Endothelial cell of umbilical vein (primary cell): ENCODE measurements around the gene LTBP1. TPM values are rescaled to one million over a fixed set of nuclear protein-coding genes. Genes with fewer than 3 reads are reported as not detected.

Experiments used
- BruUV-seq: library from RNA; stranded (reverse); fragments of 400-500 nt; replicated peaks from 2 replicates; lab custom pipeline; 2021; lab: Mats Ljungman, UMichigan
- CTCF ChIA-PET: fragments of 300-600, 350-600 bp; sonication (Branson Sonifier 250); formaldehyde crosslinking; loops from one replicate; lab custom pipeline; 2021; ENCODE audit warnings: antibody characterized with exemption, inconsistent platforms; lab: Charles Lee
- POLR2A ChIA-PET: fragments of 300-600, 350-600 bp; sonication (Branson Sonifier 250); formaldehyde crosslinking; loops from one replicate; lab custom pipeline; 2021; ENCODE audit warnings: antibody characterized with exemption, inconsistent platforms; lab: Charles Lee
- DNase-seq: peaks from one replicate; pipeline ENCODE4 v3.0.0-alpha.2; 2011; ENCODE audit warnings: low read depth, low spot score
- FAIRE-seq: peaks from 2 replicates; lab custom pipeline; 2011; peaks lifted over from hg19 to GRCh38; lab: Jason Lieb, UNC
- H2AFZ ChIP-seq: 2 replicates; pipeline ENCODE4 v1.6.0; 2012; ENCODE audit warnings: low read depth, low read length, control low read depth, inconsistent platforms
- H3K27ac ChIP-seq: 2 replicates; pipeline ENCODE4 v1.5.1; 2011; ENCODE audit warnings: low read depth, mild to moderate bottlenecking, control low read depth, low read length, moderate library complexity; ENCODE audit not compliant: insufficient read depth
- H3K27me3 ChIP-seq, 2 experiments: 2 replicates each; pipeline versions ENCODE4 v1.6.0 to v1.6.1; 2011; ENCODE audit warnings: low read length in 2 of 2, mixed read lengths in 1 of 2; ENCODE audit not compliant: control insufficient read depth in 2 of 2, insufficient read depth in 2 of 2
- H3K36me3 ChIP-seq, 2 experiments: 2 replicates in 1 of 2; 3 replicates in 1 of 2; pipeline ENCODE4 v1.5.1; 2011; ENCODE audit warnings: low read length in 2 of 2, mild to moderate bottlenecking in 1 of 2, moderate library complexity in 1 of 2; ENCODE audit not compliant: control insufficient read depth in 2 of 2, insufficient read depth in 2 of 2; ENCODE audit errors: extremely low read depth in 1 of 2
- H3K4me1 ChIP-seq: 3 replicates; pipeline ENCODE4 v1.5.1; 2011; ENCODE audit warnings: mild to moderate bottlenecking, low read length; ENCODE audit not compliant: control insufficient read depth, insufficient read depth; ENCODE audit errors: extremely low read depth
- H3K4me2 ChIP-seq: 2 replicates; pipeline ENCODE4 v1.6.1; 2011; ENCODE audit warnings: low read length, control low read depth, mixed read lengths; ENCODE audit not compliant: insufficient read depth
- H3K4me3 ChIP-seq, 3 experiments: fragments of 200-600 bp in 1 of 3; sonication (generic), shearing (Covaris generic) in 1 of 3; replicated peaks in 1 of 3; 2 replicates each; pipeline ENCODE4 v1.5.1; 2011 to 2016; ENCODE audit warnings: control low read depth in 3 of 3, low read length in 3 of 3, mild to moderate bottlenecking in 2 of 3, inconsistent platforms in 1 of 3, low read depth in 1 of 3, moderate library complexity in 1 of 3; ENCODE audit not compliant: insufficient read depth in 1 of 3
- H3K79me2 ChIP-seq: 2 replicates; pipeline ENCODE4 v1.6.0; 2012; ENCODE audit warnings: low read length, inconsistent platforms; ENCODE audit not compliant: control insufficient read depth, insufficient read depth
- H3K9ac ChIP-seq: replicated peaks from 2 replicates; pipeline ENCODE3; 2011; ENCODE audit warnings: low read length, control low read depth; ENCODE audit not compliant: insufficient read depth; ENCODE audit errors: extremely low read depth
- H3K9me1 ChIP-seq: replicated peaks from 3 replicates; pipeline ENCODE4 v1.6.0; 2011; ENCODE audit warnings: mild to moderate bottlenecking, low read length; ENCODE audit not compliant: control insufficient read depth, insufficient read depth; ENCODE audit errors: extremely low read depth
- H3K9me3 ChIP-seq: replicated peaks from 2 replicates; pipeline ENCODE4 v1.5.1; 2012; ENCODE audit warnings: low read length, inconsistent platforms; ENCODE audit not compliant: control insufficient read depth, insufficient read depth
- H4K20me1 ChIP-seq: replicated peaks from 2 replicates; pipeline ENCODE3; 2011; ENCODE audit warnings: mild to moderate bottlenecking, low read length; ENCODE audit not compliant: control insufficient read depth, insufficient read depth; ENCODE audit errors: extremely low read depth
- CTCF ChIP-seq, 2 donors: IDR thresholded peaks; 1 replicate in 1 of 2; 2 replicates in 1 of 2; pipeline ENCODE4 v1.5.1; 2011; ENCODE audit warnings: low read length in 2 of 2, mild to moderate bottlenecking in 2 of 2, moderate library complexity in 2 of 2, control low read depth in 1 of 2, inconsistent platforms in 1 of 2, low read depth in 1 of 2; ENCODE audit not compliant: insufficient read depth in 1 of 2; ENCODE audit errors: extremely low read depth in 1 of 2
- EZH2 ChIP-seq: IDR thresholded peaks from 2 replicates; pipeline ENCODE4 v1.6.1; 2012; ENCODE audit warnings: borderline replicate concordance, low read depth, mild to moderate bottlenecking, moderate library complexity, low read length, inconsistent platforms; ENCODE audit not compliant: severe bottlenecking
- FOS ChIP-seq: IDR thresholded peaks from 2 replicates; pipeline ENCODE4 v1.6.1; 2011; ENCODE audit warnings: mild to moderate bottlenecking, low read length, moderate library complexity, borderline replicate concordance; ENCODE audit not compliant: insufficient read depth
- GATA2 ChIP-seq: IDR thresholded peaks from 2 replicates; pipeline ENCODE4 v1.7.0; 2011; ENCODE audit warnings: low read depth, mild to moderate bottlenecking, moderate library complexity, mixed read lengths, low read length; ENCODE audit not compliant: insufficient read length, insufficient read depth
- JUN ChIP-seq: IDR thresholded peaks from 2 replicates; pipeline ENCODE4 v1.6.1; 2011; ENCODE audit warnings: borderline replicate concordance, low read depth; ENCODE audit not compliant: insufficient read length, insufficient read depth
- MAX ChIP-seq: IDR thresholded peaks from 2 replicates; pipeline ENCODE4 v1.6.1; 2011; ENCODE audit not compliant: insufficient read depth, insufficient read length
- MYC ChIP-seq: IDR thresholded peaks from one replicate; pipeline ENCODE4 v1.6.1; 2011; ENCODE audit warnings: mild to moderate bottlenecking, low read depth, low read length
- POLR2A ChIP-seq: IDR thresholded peaks from 2 replicates; pipeline ENCODE4 v1.6.1; 2012; ENCODE audit warnings: low read depth, mild to moderate bottlenecking, control low read depth, low read length
- POLR2AphosphoS5 ChIP-seq: IDR thresholded peaks from 2 replicates; pipeline ENCODE4 v1.6.1; 2012; ENCODE audit warnings: low read depth, mild to moderate bottlenecking, control low read depth, low read length, moderate library complexity; ENCODE audit not compliant: insufficient read depth
- dilution Hi-C: fragments of 300-500 bp; cut with MboI; formaldehyde crosslinking; loops from one replicate; pipeline ENCODE4 v1.15.0; 2019; ENCODE audit warnings: low sequenced_read_pairs; ENCODE audit not compliant: extremely low pct_ligation_motif_present
- intact Hi-C: fragments of 100-400 bp; cut with micrococcal nuclease; formaldehyde crosslinking; loops from one replicate; pipeline ENCODE4 v1.10.0; 2022
- polyA plus RNA-seq, 4 experiments: library from polyadenylated mRNA; depleted of rRNA in 3 of 4; stranded (reverse) in 3 of 4; unstranded in 1 of 4; fragments of >200 nt; gene quantifications; 2 replicates each; pipeline versions ENCODE4 v1.2.1 to v1.2.3, GENCODE V29; 2011 to 2012; ENCODE audit warnings: missing spikeins in 1 of 4
- total RNA-seq: library from RNA; stranded (reverse); gene quantifications from 2 replicates; pipeline ENCODE4 v1.2.3, GENCODE V29; 2021

Gene LTBP1
- total and polyA plus RNA-seq, 2 donors (not counting 3 experiments of a cell fraction or from before 2014, with no cell fraction given) = 57.4 to 68.2 TPM

- ChIA-PET POLR2A (no interaction called here), CTCF (interaction anchor here (0.6 to 2.5 kb wide), 12 partner anchors 23 to 495 kb away, joined by 3 to 8 read pairs (median 4); no protein-coding TSS in a partner anchor)
- Histone ChIP-seq H3K9ac (no peak overlapping the region), H2AFZ (no peak overlapping the region), H3K36me3 (peaks cover 0 to 3% of the 10 kb centered on the region in 2 experiments), H4K20me1 (no peaks in the 10 kb centered on the region), H3K9me1 (no peaks in the 10 kb centered on the region), H3K4me3 (no peak overlapping the region), H3K4me2 (no peak overlapping the region), H3K27ac (no peak overlapping the region), H3K4me1 (peaks cover 6% of the 10 kb centered on the region), H3K27me3 (no peaks in the 10 kb centered on the region), H3K9me3 (no peaks in the 10 kb centered on the region), H3K79me2 (no peaks in the 10 kb centered on the region)
- BruUV-seq = no TSS peak
- DNase-seq (peak; percentile 79), FAIRE-seq (peak; percentile 24)
- intact Hi-C loops (loop anchor here (5.0 kb wide), 2 partner anchors 181 to 321 kb away; partner anchors contain the start of gene LTBP1), dilution Hi-C loops (no loop called here)
- TF ChIP-seq EZH2 (no peak), JUN (no peak), CTCF (IDR thresholded peaks at IDR 0.05; ENCODE audit: extremely low read depth in 1 of 2, insufficient read depth in 1 of 2, low read depth in 1 of 2, low read length in 2 of 2) (no peak), MAX (no peak), MYC (no peak), FOS (no peak), POLR2A (no peak), POLR2AphosphoS5 (no peak), GATA2 (no peak)
Observed at GRCh38 chr2:33268246-33268831, 321.6 kb downstream of the LTBP1 start.
